Left lung (tissue), 10 donors: ENCODE results near the gene AGBL2. TPM values are rescaled to one million over a fixed set of nuclear protein-coding genes. Genes with fewer than 3 reads are reported as not detected.

Source experiments
- ATAC-seq: fragments of 200-7000 bp; cut with Tn5 transposase; one replicate; pipeline ENCODE4 v1.9.1; 2020; ENCODE audit warnings: moderate library complexity
- DNase-seq, 4 donors: peaks; one replicate each; pipeline ENCODE4 v3.0.0-alpha.2; 2013 to 2020
- H3K27ac ChIP-seq, 2 donors: fragments of 200-600 bp; sonication (generic) in 1 of 2; one replicate each; pipeline versions ENCODE4 v1.5.0 to v1.8.0; 2020 to 2021
- H3K27me3 ChIP-seq, 2 donors: fragments of 200-600 bp; sonication (generic) in 1 of 2; one replicate each; pipeline versions ENCODE4 v1.5.0 to v1.8.0; 2020 to 2021
- H3K36me3 ChIP-seq, 2 donors: fragments of 200-600 bp; sonication (generic) in 1 of 2; one replicate each; pipeline versions ENCODE4 v1.5.0 to v1.8.0; 2020 to 2021
- H3K4me1 ChIP-seq, 2 donors: fragments of 200-600 bp; one replicate each; pipeline ENCODE4 v1.8.0; 2021
- H3K4me3 ChIP-seq, 2 donors: fragments of 200-600 bp; sonication (generic) in 1 of 2; one replicate each; pipeline versions ENCODE4 v1.5.0 to v1.8.0; 2020 to 2021; ENCODE audit warnings: mild to moderate bottlenecking in 1 of 2
- H3K9me3 ChIP-seq, 2 donors: fragments of 200-600 bp; sonication (generic) in 1 of 2; one replicate each; pipeline versions ENCODE4 v1.5.0 to v1.8.0; 2020 to 2021
- CTCF ChIP-seq, 2 donors: fragments of 200-600 bp; sonication (generic) in 1 of 2; IDR thresholded peaks; one replicate each; pipeline versions ENCODE4 v1.5.0 to v1.8.0; 2021; ENCODE audit warnings: antibody characterized with exemption in 2 of 2
- intact Hi-C, 2 donors: fragments of 100-400 bp; cut with DNase I; formaldehyde crosslinking; loops; one replicate each; pipeline versions ENCODE4 v1.11.2 to v1.14.2; 2022
- polyA plus RNA-seq, 6 donors: library from polyadenylated mRNA; unstranded; fragments of 120-200 nt; gene quantifications; one replicate each; pipeline ENCODE4 v1.2.1, GENCODE V29; 2013; ENCODE audit not compliant: insufficient read length in 6 of 6
- total RNA-seq, 2 donors: library from RNA; stranded (reverse); fragmentation: NEBNext Ultra II Directional; extraction: Animal tissue kit (Norgen Biotek cat#: 25700); gene quantifications; one replicate each; pipeline ENCODE4 v1.2.1, GENCODE V29; 2021
- donor health status: DM: no; HTN: yes; CAD: no.
- donor health status: DM: no; HTN: no; CAD: no.

The AGBL2 gene
- total and polyA plus RNA-seq, 8 donors = 2.1 to 14.8 (median 8.7) TPM

GRCh38 chr11:47628026-47628425, 87.1 kb downstream of the AGBL2 start:
- intact Hi-C loops = no loop called here
- Histone ChIP-seq H3K9me3 (no peaks in the 10 kb centered on the region), H3K36me3 (peaks cover 0 to 100% of the 10 kb centered on the region in 2 donors), H3K4me1 (no peaks in the 10 kb centered on the region), H3K4me3 (no peak overlapping the region), H3K27ac (no peak overlapping the region), H3K27me3 (no peaks in the 10 kb centered on the region)
- DNase-seq (no peak), ATAC-seq (no peak)
- TF ChIP-seq CTCF (IDR thresholded peaks at IDR 0.05) = no peak

- Histone ChIP-seq H3K4me3 (no peak overlapping the region), H3K27me3 (no peaks in the 10 kb centered on the region), H3K4me1 (no peaks in the 10 kb centered on the region), H3K9me3 (no peaks in the 10 kb centered on the region), H3K36me3 (peaks cover 0 to 100% of the 10 kb centered on the region in 2 donors), H3K27ac (no peak overlapping the region)
- no peak for TF ChIP-seq CTCF (IDR thresholded peaks at IDR 0.05)
- DNase-seq (no peak), ATAC-seq (no peak)
- intact Hi-C loops = no loop called here
These were observed 88.9 kb downstream of the AGBL2 start for GRCh38 chr11:47626234-47626633.

GRCh38 chr11:47620836-47621378, 94.3 kb downstream of the AGBL2 start:
- Histone ChIP-seq H3K36me3 (peaks cover 0 to 99% of the 10 kb centered on the region in 2 donors), H3K27ac (no peak overlapping the region), H3K27me3 (no peaks in the 10 kb centered on the region), H3K4me3 (no peak overlapping the region), H3K4me1 (peaks cover 0 to 6% of the 10 kb centered on the region in 2 donors), H3K9me3 (no peaks in the 10 kb centered on the region)
- no peak for TF ChIP-seq CTCF (IDR thresholded peaks at IDR 0.05)
- DNase-seq (no peak), ATAC-seq (no peak)
- intact Hi-C loops = no loop called here

DNA sequence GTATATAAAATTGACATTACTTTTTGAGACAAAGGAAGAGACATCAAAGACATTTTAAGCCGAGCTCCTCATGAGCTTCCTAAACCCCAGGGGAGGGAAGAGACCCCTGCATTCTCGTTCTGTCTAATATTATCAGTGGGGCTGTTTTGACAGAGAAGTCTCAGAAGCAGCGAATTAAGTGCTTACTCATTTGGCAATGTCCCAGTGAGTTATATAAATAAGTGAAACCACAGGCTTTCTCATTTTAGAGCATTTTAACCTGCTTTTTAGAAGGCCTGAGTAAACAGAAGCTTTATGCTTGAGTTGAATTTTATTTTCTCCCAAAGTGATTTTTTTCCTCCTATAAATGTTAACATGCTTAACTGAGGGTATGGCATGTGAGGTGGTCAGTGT, 97.8 kb downstream of the AGBL2 start:
- intact Hi-C loops = no loop called here

More for the DNA sequence above, 97.8 kb downstream of the AGBL2 start:
- no peak overlapping the region for H3K4me3 ChIP-seq
- no peaks in the 10 kb centered on the region for H3K9me3 ChIP-seq
- H3K4me1 ChIP-seq = peaks cover 0 to 6% of the 10 kb centered on the region in 2 donors
- DNase-seq = no peak
- no peak overlapping the region for H3K27ac ChIP-seq
- H3K36me3 ChIP-seq = peaks cover 0 to 64% of the 10 kb centered on the region in 2 donors
- TF ChIP-seq CTCF (IDR thresholded peaks at IDR 0.05) = no peak
- ATAC-seq = peak; percentile 21
- no peaks in the 10 kb centered on the region for H3K27me3 ChIP-seq
